Body of pancreas (tissue), 4 donors: ENCODE results near the gene GJB6.

Source experiments
- POLR2A ChIP-seq, 3 donors: fragments of 450-650 bp; IDR thresholded peaks; one replicate each; pipeline ENCODE4 v1.6.1; 2016; ENCODE audit warnings: antibody characterized with exemption in 3 of 3, mild to moderate bottlenecking in 2 of 3
- TF ChIP-seq, protein P1 (sequence below), 7 experiments: fragments of 450-650 bp in 4 of 7; fragments of 200-600 bp in 3 of 7; sonication (generic) in 3 of 7; IDR thresholded peaks; one replicate each; pipeline ENCODE4 v1.5.1; 2016 to 2019; ENCODE audit warnings: antibody characterized with exemption in 7 of 7

DNA sequence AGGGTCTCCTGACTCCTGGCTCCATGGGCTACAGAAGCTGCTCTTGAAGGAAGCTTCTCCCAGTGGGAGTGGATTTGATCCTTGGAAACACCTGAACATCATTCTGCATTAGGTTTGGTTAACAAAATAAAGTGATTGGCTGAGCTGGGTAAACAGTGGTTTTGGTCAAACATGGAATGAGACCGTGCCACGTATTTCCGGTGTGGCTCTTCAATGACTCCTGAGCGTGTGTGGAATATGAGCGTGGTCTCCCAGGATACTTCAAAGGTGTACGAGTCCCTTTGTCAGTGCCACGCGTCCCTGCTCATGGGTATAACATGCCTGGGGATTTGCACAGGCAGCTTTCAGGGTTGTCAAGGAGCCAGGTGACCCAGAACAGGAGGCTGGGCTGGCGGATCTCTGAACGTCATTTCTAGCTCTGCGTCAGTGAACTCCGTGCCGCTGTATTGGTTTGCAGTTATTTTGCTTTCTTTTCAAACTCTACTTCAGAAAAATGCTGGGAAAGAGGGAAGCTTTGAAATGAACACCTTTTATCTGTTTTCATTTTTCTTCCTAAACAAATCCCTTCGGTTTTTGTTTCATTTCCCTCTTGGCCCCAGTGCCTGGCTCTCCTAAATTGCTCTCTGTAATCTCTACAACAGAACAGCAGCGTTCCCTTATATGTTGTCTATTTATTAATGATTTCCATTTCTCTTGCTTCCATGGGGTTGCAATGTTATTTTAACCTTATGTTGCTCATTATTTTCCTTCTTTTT lies 26.3 kb upstream of the GJB6 start:
- TF ChIP-seq, protein P1, sequence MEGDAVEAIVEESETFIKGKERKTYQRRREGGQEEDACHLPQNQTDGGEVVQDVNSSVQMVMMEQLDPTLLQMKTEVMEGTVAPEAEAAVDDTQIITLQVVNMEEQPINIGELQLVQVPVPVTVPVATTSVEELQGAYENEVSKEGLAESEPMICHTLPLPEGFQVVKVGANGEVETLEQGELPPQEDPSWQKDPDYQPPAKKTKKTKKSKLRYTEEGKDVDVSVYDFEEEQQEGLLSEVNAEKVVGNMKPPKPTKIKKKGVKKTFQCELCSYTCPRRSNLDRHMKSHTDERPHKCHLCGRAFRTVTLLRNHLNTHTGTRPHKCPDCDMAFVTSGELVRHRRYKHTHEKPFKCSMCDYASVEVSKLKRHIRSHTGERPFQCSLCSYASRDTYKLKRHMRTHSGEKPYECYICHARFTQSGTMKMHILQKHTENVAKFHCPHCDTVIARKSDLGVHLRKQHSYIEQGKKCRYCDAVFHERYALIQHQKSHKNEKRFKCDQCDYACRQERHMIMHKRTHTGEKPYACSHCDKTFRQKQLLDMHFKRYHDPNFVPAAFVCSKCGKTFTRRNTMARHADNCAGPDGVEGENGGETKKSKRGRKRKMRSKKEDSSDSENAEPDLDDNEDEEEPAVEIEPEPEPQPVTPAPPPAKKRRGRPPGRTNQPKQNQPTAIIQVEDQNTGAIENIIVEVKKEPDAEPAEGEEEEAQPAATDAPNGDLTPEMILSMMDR (IDR thresholded peaks at IDR 0.05), result no peak
- no peak for TF ChIP-seq POLR2A (IDR thresholded peaks at IDR 0.05)
